Adrenal gland (tissue), 12 donors: ENCODE results near the gene NKTR. TPM values are rescaled to one million over a fixed set of nuclear protein-coding genes. Genes with fewer than 3 reads are reported as not detected.

Source experiments
- DNase-seq, 7 donors: peaks; one replicate each; pipeline ENCODE4 v3.0.0-alpha.2; 2019 to 2020
- H3K27ac ChIP-seq, 5 donors: fragments of 200-600 bp; sonication (generic) in 4 of 5; 1 replicate in 3 of 5; 2 replicates in 2 of 5; pipeline versions ENCODE4 v1.5.1 to v1.8.0; 2016 to 2020; ENCODE audit warnings: mild to moderate bottlenecking in 1 of 5
- H3K27me3 ChIP-seq: fragments of 200-600 bp; 2 replicates; pipeline ENCODE4 v1.8.0; 2021
- H3K36me3 ChIP-seq, 2 donors: fragments of 200-600 bp; replicated peaks in 1 of 2; 1 replicate in 1 of 2; 2 replicates in 1 of 2; pipeline versions ENCODE4 v1.5.1 to v1.8.0; 2018 to 2022
- H3K4me1 ChIP-seq, 2 donors: fragments of 200-600 bp; replicated peaks in 1 of 2; 1 replicate in 1 of 2; 2 replicates in 1 of 2; pipeline versions ENCODE4 v1.5.1 to v1.8.0; 2018 to 2021
- H3K4me3 ChIP-seq, 4 donors: fragments of 200-600 bp; sonication (generic) in 3 of 4; one replicate each; pipeline ENCODE4 v1.5.1; 2016 to 2018
- H3K9me3 ChIP-seq, 3 donors: fragments of 200-600 bp; sonication (generic) in 1 of 3; replicated peaks in 1 of 3; 1 replicate in 2 of 3; 2 replicates in 1 of 3; pipeline versions ENCODE4 v1.5.1 to v1.8.0; 2016 to 2021
- CTCF ChIP-seq, 6 experiments: fragments of 450-650 bp in 4 of 6; fragments of 200-600 bp in 2 of 6; sonication (generic) in 1 of 6; IDR thresholded peaks; 1 replicate in 5 of 6; 2 replicates in 1 of 6; pipeline versions ENCODE4 v1.5.1 to v1.8.0; 2016 to 2021; ENCODE audit warnings: antibody characterized with exemption in 6 of 6, mild to moderate bottlenecking in 2 of 6, moderate library complexity in 1 of 6
- POLR2A ChIP-seq, 2 donors: fragments of 450-650 bp; IDR thresholded peaks; one replicate each; pipeline ENCODE4 v1.6.1; 2017; ENCODE audit warnings: antibody characterized with exemption in 2 of 2, mild to moderate bottlenecking in 2 of 2, moderate library complexity in 1 of 2
- WGBS, 4 donors: extraction: QIAGEN DNeasy Blood & Tissue Kit in 2 of 4; methylation state at CpG; one replicate each; pipeline versions ENCODE4 v1.1.5 to v1.1.7; 2013 to 2017; 5-methylcytosine and 5-hydroxymethylcytosine counted together
- intact Hi-C, 2 donors: fragments of 100-400 bp; cut with DNase I; formaldehyde crosslinking; loops; one replicate each; pipeline versions ENCODE4 v1.14.1 to v1.15.0; 2022 to 2023
- polyA plus RNA-seq, 3 donors: library from polyadenylated mRNA; stranded (reverse); fragments of 200-250 nt in 2 of 3; fragments of 350-450 nt in 1 of 3; fragmentation: Illumina TruSeq in 1 of 3; extraction: RNeasy Lipid Tissue Mini Kit (QIAGEN cat#74804) in 1 of 3; gene quantifications; one replicate each; pipeline ENCODE4 v1.2.3, GENCODE V29; 2013 to 2014
- total RNA-seq, 9 donors: library from RNA; depleted of rRNA in 4 of 9; stranded (reverse); fragments of >200 nt in 4 of 9; fragments of 120-200 nt in 1 of 9; fragmentation: NEBNext Ultra II Directional in 1 of 9; extraction: Animal tissue kit (Norgen Biotek cat#: 25700) in 1 of 9; gene quantifications; one replicate each; pipeline versions ENCODE4 v1.1.0 to v1.2.4, GENCODE V29; 2013 to 2023
- donor health status: healthy with polysubstance abuse.
- donor health status: Bipolar disorder and iron deficiency.
- donor health status: DM: yes; HTN: yes; CAD: no.
- donor health status: DM: no; HTN: no; CAD: no.
- donor health status: DM: no; HTN: no; CAD: no.
- donor health status: DM: yes; HTN: yes; CAD: no.

Gene NKTR
- total and polyA plus RNA-seq, 12 donors: 12.7 to 114 (median 50.7) TPM

- 84 to 100% (median 94%) methylated on average over 1 to 9 of the region's 9 CpGs for WGBS, 4 donors
- H3K27ac ChIP-seq: peak overlapping the region in 1 of 5 donors; percentile 10
- no peaks in the 10 kb centered on the region for H3K9me3 ChIP-seq
- peaks cover 0 to 9% of the 10 kb centered on the region in 2 donors for H3K36me3 ChIP-seq
- intact Hi-C loops: loop anchor here in 1 of 2 donors (10.0 kb wide), 1 partner anchor 52 kb away; the partner anchor contains the start of gene NKTR
- no peak overlapping the region for H3K4me3 ChIP-seq
- TF ChIP-seq CTCF (IDR thresholded peaks at IDR 0.05) (no peak), POLR2A (IDR thresholded peaks at IDR 0.05) (no peak)
- peak in 1 of 7 donors; percentile 27 for DNase-seq
- no peaks in the 10 kb centered on the region for H3K27me3 ChIP-seq
- H3K4me1 ChIP-seq: peaks cover 35 to 48% of the 10 kb centered on the region in 2 donors
Observed at GRCh38 chr3:42656680-42657610, 56.5 kb downstream of the NKTR start.

- Histone ChIP-seq H3K27me3 (no peaks in the 10 kb centered on the region), H3K27ac (no peak overlapping the region), H3K36me3 (peaks cover 0 to 9% of the 10 kb centered on the region in 2 donors), H3K9me3 (no peaks in the 10 kb centered on the region), H3K4me3 (no peak overlapping the region), H3K4me1 (peaks cover 28 to 41% of the 10 kb centered on the region in 2 donors)
- no peak for DNase-seq
- no peak for TF ChIP-seq POLR2A (IDR thresholded peaks at IDR 0.05)
- TF ChIP-seq CTCF (IDR thresholded peaks at IDR 0.05): no peak
- intact Hi-C loops: loop anchor here in 1 of 2 donors (10.0 kb wide), 1 partner anchor 53 kb away; the partner anchor contains the start of gene NKTR
- WGBS, 4 donors: 77 to 94% (median 87%) methylated on average over 3 to 4 of the region's 4 CpGs
Observed at GRCh38 chr3:42657675-42658074, 57.2 kb downstream of the NKTR start.

- H3K9me3 ChIP-seq: no peaks in the 10 kb centered on the region
- H3K36me3 ChIP-seq: peaks cover 0 to 9% of the 10 kb centered on the region in 2 donors
- no peaks in the 10 kb centered on the region for H3K27me3 ChIP-seq
- no peak overlapping the region for H3K27ac ChIP-seq
- H3K4me3 ChIP-seq: no peak overlapping the region
- intact Hi-C loops: loop anchor here in 1 of 2 donors (10.0 kb wide), 1 partner anchor 53 kb away; the partner anchor contains the start of gene NKTR
- peaks cover 22 to 36% of the 10 kb centered on the region in 2 donors for H3K4me1 ChIP-seq
- no peak for DNase-seq
- 79 to 97% (median 92%) methylated on average over 10 to 34 of the region's 34 CpGs for WGBS, 4 donors
- no peak for TF ChIP-seq CTCF (IDR thresholded peaks at IDR 0.05)
- TF ChIP-seq POLR2A (IDR thresholded peaks at IDR 0.05): no peak
Observed at GRCh38 chr3:42658091-42658770, 57.7 kb downstream of the NKTR start.
